ENCODE measurements around the gene DLST.

Gene DLST

DNA sequence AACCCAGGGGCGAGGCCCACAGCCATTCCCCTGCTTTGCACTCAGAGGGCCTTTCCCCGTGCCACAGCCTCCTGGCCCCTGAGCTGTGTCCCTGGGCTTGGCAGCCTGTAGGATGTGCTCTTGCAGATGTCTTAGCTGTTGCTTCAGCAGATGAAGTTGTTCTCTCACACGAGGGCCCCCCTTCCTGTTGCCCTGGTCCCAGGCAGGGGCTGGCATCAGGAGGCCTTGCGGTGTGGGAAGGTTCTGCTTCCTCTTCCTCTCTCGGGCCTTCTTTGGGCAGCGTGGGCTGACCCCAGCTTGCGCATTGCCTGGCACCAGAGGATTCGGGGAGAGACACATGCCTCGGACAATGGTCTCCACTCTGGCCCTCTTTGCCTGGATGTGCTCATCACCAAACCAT, 18.4 kb upstream of the DLST start:
- H3K4me1 ChIP-seq (ENCODE audit: insufficient read depth, low read length, poor library complexity, severe bottlenecking), result peaks cover 16% of the 10 kb centered on the region
- no peaks in the 10 kb centered on the region for H3K9me2 ChIP-seq (replicated peaks; ENCODE audit: low read depth, low read length)
- no peak overlapping the region for H2AFZ ChIP-seq (ENCODE audit: low read length)
- H4K20me1 ChIP-seq (ENCODE audit: insufficient read depth, low read length, poor library complexity, severe bottlenecking), result no peaks in the 10 kb centered on the region
- no peaks in the 10 kb centered on the region for H3K36me3 ChIP-seq (ENCODE audit: insufficient read depth, low read length)
- H3K4me2 ChIP-seq (ENCODE audit: low read depth, low read length, poor library complexity, severe bottlenecking), result no peak overlapping the region
- no peak overlapping the region for H3K4me3 ChIP-seq (ENCODE audit: low read length, poor library complexity, severe bottlenecking)
- TF ChIP-seq, protein P1, sequence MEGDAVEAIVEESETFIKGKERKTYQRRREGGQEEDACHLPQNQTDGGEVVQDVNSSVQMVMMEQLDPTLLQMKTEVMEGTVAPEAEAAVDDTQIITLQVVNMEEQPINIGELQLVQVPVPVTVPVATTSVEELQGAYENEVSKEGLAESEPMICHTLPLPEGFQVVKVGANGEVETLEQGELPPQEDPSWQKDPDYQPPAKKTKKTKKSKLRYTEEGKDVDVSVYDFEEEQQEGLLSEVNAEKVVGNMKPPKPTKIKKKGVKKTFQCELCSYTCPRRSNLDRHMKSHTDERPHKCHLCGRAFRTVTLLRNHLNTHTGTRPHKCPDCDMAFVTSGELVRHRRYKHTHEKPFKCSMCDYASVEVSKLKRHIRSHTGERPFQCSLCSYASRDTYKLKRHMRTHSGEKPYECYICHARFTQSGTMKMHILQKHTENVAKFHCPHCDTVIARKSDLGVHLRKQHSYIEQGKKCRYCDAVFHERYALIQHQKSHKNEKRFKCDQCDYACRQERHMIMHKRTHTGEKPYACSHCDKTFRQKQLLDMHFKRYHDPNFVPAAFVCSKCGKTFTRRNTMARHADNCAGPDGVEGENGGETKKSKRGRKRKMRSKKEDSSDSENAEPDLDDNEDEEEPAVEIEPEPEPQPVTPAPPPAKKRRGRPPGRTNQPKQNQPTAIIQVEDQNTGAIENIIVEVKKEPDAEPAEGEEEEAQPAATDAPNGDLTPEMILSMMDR (conservative IDR thresholded peaks at IDR 0.05; ENCODE audit: low read length), result no peak
- TF ChIP-seq EZH2phosphoT487 (IDR thresholded peaks at IDR 0.05; ENCODE audit: borderline replicate concordance), result no peak
- H3K9ac ChIP-seq (ENCODE audit: low read depth, low read length, poor library complexity, severe bottlenecking), result no peak overlapping the region
- H3K27me3 ChIP-seq (ENCODE audit: insufficient read depth, low read length, poor library complexity, severe bottlenecking), result no peaks in the 10 kb centered on the region
- no peaks in the 10 kb centered on the region for H3F3A ChIP-seq (ENCODE audit: low read depth)
- H3K79me2 ChIP-seq (ENCODE audit: insufficient read depth, low read length), result no peaks in the 10 kb centered on the region
- no peaks in the 10 kb centered on the region for H3K9me3 ChIP-seq (ENCODE audit: insufficient read depth, low read depth, low read length)

DNA sequence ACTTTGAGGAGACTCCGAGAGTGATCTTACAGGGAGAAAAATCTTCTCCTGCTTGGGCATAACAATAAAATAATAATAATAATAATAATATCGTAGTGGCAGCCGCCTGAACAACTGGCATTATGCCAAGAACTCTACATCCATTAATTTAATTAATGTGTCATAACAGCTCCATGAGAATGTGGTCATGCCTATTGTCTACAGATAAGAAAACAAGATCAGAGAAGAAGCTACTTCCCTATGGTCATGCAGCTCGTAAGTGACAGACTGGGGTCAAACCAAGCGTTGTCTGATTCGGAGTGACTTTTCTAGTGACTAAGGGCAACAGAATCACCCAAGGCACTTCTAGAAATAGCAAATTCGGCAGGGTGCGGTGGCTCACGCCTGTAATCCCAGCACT, 17.5 kb upstream of the DLST start:
- Histone ChIP-seq H3K9me2 (replicated peaks; ENCODE audit: low read depth, low read length) (no peaks in the 10 kb centered on the region), H3K4me3 (ENCODE audit: low read length, poor library complexity, severe bottlenecking) (no peak overlapping the region), H3K79me2 (ENCODE audit: insufficient read depth, low read length) (no peaks in the 10 kb centered on the region), H2AFZ (ENCODE audit: low read length) (no peak overlapping the region), H3F3A (ENCODE audit: low read depth) (no peaks in the 10 kb centered on the region), H3K9ac (ENCODE audit: low read depth, low read length, poor library complexity, severe bottlenecking) (no peak overlapping the region), H3K9me3 (ENCODE audit: insufficient read depth, low read depth, low read length) (no peaks in the 10 kb centered on the region), H4K20me1 (ENCODE audit: insufficient read depth, low read length, poor library complexity, severe bottlenecking) (no peaks in the 10 kb centered on the region), H3K27me3 (ENCODE audit: insufficient read depth, low read length, poor library complexity, severe bottlenecking) (no peaks in the 10 kb centered on the region), H3K4me1 (ENCODE audit: insufficient read depth, low read length, poor library complexity, severe bottlenecking) (peaks cover 16% of the 10 kb centered on the region), H3K36me3 (ENCODE audit: insufficient read depth, low read length) (no peaks in the 10 kb centered on the region), H3K4me2 (ENCODE audit: low read depth, low read length, poor library complexity, severe bottlenecking) (no peak overlapping the region)
- TF ChIP-seq, protein P1 (conservative IDR thresholded peaks at IDR 0.05; ENCODE audit: low read length), result no peak
- no peak for TF ChIP-seq EZH2phosphoT487 (IDR thresholded peaks at IDR 0.05; ENCODE audit: borderline replicate concordance)

DNA sequence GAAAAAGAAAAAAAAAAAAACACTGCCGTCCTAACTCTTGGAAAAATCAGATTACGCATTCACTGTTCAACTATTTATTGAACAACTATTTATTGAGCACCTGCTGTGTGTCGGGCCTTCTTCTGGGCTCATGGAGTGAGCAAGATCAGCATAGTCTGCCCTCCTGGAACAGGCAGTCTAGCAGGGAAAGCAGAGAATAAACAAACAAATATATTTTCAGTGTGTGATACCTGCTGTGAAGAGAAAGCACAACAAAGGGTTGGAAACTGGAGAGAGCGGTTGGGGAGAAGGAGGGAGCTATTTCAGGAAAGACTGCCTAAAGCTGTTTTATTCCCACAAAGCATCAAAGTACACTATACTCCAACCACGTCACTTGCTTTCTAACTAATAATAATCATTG, 16.6 kb upstream of the DLST start:
- H3K79me2 ChIP-seq (ENCODE audit: insufficient read depth, low read length), result no peaks in the 10 kb centered on the region
- no peaks in the 10 kb centered on the region for H3K36me3 ChIP-seq (ENCODE audit: insufficient read depth, low read length)
- H3K4me1 ChIP-seq (ENCODE audit: insufficient read depth, low read length, poor library complexity, severe bottlenecking), result peaks cover 16% of the 10 kb centered on the region
- H3K4me2 ChIP-seq (ENCODE audit: low read depth, low read length, poor library complexity, severe bottlenecking), result no peak overlapping the region
- H3K9ac ChIP-seq (ENCODE audit: low read depth, low read length, poor library complexity, severe bottlenecking), result no peak overlapping the region
- no peak overlapping the region for H3K4me3 ChIP-seq (ENCODE audit: low read length, poor library complexity, severe bottlenecking)
- no peaks in the 10 kb centered on the region for H3K27me3 ChIP-seq (ENCODE audit: insufficient read depth, low read length, poor library complexity, severe bottlenecking)
- H3K9me2 ChIP-seq (replicated peaks; ENCODE audit: low read depth, low read length), result no peaks in the 10 kb centered on the region
- no peak overlapping the region for H2AFZ ChIP-seq (ENCODE audit: low read length)
- H4K20me1 ChIP-seq (ENCODE audit: insufficient read depth, low read length, poor library complexity, severe bottlenecking), result no peaks in the 10 kb centered on the region
- H3F3A ChIP-seq (ENCODE audit: low read depth), result no peaks in the 10 kb centered on the region
- no peaks in the 10 kb centered on the region for H3K9me3 ChIP-seq (ENCODE audit: insufficient read depth, low read depth, low read length)
- TF ChIP-seq, protein P1 (conservative IDR thresholded peaks at IDR 0.05; ENCODE audit: low read length), result no peak
- no peak for TF ChIP-seq EZH2phosphoT487 (IDR thresholded peaks at IDR 0.05; ENCODE audit: borderline replicate concordance)

Data from Loucy (cell line).